HepG2 (cell line): ENCODE results near the gene UCKL1. TPM values are rescaled to one million over a fixed set of nuclear protein-coding genes. Genes with fewer than 3 reads are reported as not detected.

ENCODE experiments used
- FOXK2 ChIP-seq: fragments of 450-650 bp; IDR thresholded peaks from 2 replicates; pipeline ENCODE4 v1.6.1; 2016
- MAFF ChIP-seq: IDR thresholded peaks from 2 replicates; pipeline ENCODE4 v1.6.1; 2011; ENCODE audit warnings: low read depth, low read length, improper control_type of control experiment
- STAG1 ChIP-seq: sonication (generic); formaldehyde crosslinking; IDR thresholded peaks from 2 replicates; pipeline ENCODE4 v1.4.0; 2020; ENCODE audit warnings: missing genetic modification reagents
- YEATS2 ChIP-seq: sonication (generic); formaldehyde crosslinking; IDR thresholded peaks from 2 replicates; pipeline ENCODE4 v1.4.0; 2020; ENCODE audit warnings: missing genetic modification reagents, borderline replicate concordance
- ZNF180 ChIP-seq: sonication (generic); formaldehyde crosslinking; IDR thresholded peaks from 2 replicates; pipeline ENCODE4 v1.4.0; 2020; ENCODE audit warnings: low read depth, missing genetic modification reagents, borderline replicate concordance
- ZNF570 ChIP-seq: sonication (generic); formaldehyde crosslinking; IDR thresholded peaks from 2 replicates; pipeline ENCODE4 v1.4.0; 2020; ENCODE audit warnings: mild to moderate bottlenecking, missing genetic modification reagents, borderline replicate concordance
- ZNF670 ChIP-seq: sonication (generic); formaldehyde crosslinking; IDR thresholded peaks from 2 replicates; pipeline ENCODE4 v1.8.0; 2022; ENCODE audit warnings: mild to moderate bottlenecking, missing genetic modification reagents, borderline replicate concordance
- polyA plus RNA-seq, 8 experiments: library from polyadenylated mRNA; depleted of rRNA in 3 of 8; stranded (reverse) in 7 of 8; unstranded in 1 of 8; fragments of >200 nt; fragmentation: Illumina TruSeq in 4 of 8; extraction: Trizol in 4 of 8; gene quantifications; 2 replicates each; pipeline versions ENCODE4 v1.2.1 to v1.2.3, GENCODE V29; 2011 to 2016; ENCODE audit warnings: low read depth in 4 of 8, missing spikeins in 1 of 8, mixed read lengths in 1 of 8; ENCODE audit not compliant: insufficient read depth in 1 of 8
- total RNA-seq, 5 experiments: library from RNA; depleted of rRNA; stranded (reverse); fragments of >200 nt; fragmentation: Illumina TruSeq; extraction: Trizol; gene quantifications; 2 replicates each; pipeline ENCODE4 v1.2.3, GENCODE V29; 2016; ENCODE audit warnings: low read depth in 1 of 5
- TF ChIP-seq, protein P1 (sequence below), 2 experiments: fragments of 450-650 bp in 1 of 2; sonication (generic) in 1 of 2; formaldehyde crosslinking in 1 of 2; IDR thresholded peaks; 2 replicates each; pipeline versions ENCODE4 v1.6.1 to v1.8.0; 2016 to 2022; ENCODE audit warnings: antibody characterized with exemption in 1 of 2, mild to moderate bottlenecking in 1 of 2, missing genetic modification reagents in 1 of 2
- TF ChIP-seq, protein P2 (sequence below): sonication (generic); formaldehyde crosslinking; IDR thresholded peaks from 2 replicates; pipeline ENCODE4 v1.5.1; 2020; ENCODE audit warnings: mild to moderate bottlenecking, moderate library complexity, missing genetic modification reagents
- TF ChIP-seq, protein P3 (sequence below): sonication (generic); formaldehyde crosslinking; IDR thresholded peaks from 2 replicates; pipeline ENCODE4 v1.4.0; 2020; ENCODE audit warnings: mild to moderate bottlenecking, low read depth, missing genetic modification reagents
- TF ChIP-seq, protein P4 (sequence below): sonication (generic); formaldehyde crosslinking; IDR thresholded peaks from 2 replicates; pipeline ENCODE4 v1.4.0; 2020; ENCODE audit warnings: missing genetic modification reagents

Gene UCKL1
- total and polyA plus RNA-seq, 2 of the 13 experiments (the other 11 are each of a cell fraction or from before 2014, with no cell fraction given), result 50.2 to 126 TPM

DNA sequence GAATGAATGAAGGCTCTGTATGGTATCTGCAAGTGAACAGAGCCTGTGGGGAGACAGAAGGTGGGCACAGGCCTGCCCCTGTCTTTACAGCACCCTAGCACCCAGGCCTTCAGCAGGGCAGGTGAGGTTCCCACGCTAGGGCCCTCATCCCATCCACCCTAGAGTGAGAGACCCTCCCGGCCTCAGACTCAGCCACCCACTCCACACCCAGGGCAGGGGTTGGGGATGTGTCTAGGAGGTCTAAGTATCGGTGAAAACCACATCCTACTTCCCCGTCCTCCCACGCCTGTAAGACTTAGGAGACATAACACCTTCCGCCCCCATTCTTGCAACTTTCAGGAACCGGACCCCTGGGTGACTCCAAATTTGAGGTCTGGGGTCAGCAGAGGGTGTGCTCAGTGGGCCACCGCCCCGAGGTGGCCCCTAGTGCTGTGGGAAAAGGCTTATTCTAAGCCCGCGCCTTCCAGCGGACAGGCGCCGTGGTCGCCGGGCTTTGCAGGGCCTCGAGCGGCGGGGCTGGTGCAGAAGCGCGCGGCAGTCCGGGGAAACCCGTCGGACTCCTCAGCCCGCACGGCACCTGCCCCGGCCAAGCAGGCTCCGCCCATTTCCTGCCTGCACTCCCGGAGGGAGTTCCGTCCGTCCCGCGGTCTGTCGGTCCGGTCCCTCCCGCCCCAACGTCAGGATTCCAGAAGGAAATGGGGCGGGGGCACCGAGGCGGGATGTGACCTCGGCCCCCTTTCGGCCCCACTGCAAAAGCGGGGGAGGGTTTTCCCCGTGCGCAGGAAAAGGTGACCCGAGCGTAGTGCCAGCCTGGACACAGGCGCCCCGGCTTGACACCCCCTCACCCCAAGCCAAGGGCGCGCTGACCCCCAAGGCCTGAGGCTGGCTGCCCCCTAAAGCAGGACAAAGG is 22.4 kb upstream of the UCKL1 start (continued):
- no peak for TF ChIP-seq ZNF570
- TF ChIP-seq MAFF, result no peak
- TF ChIP-seq YEATS2, result peak; percentile 67
- TF ChIP-seq, protein P1, sequence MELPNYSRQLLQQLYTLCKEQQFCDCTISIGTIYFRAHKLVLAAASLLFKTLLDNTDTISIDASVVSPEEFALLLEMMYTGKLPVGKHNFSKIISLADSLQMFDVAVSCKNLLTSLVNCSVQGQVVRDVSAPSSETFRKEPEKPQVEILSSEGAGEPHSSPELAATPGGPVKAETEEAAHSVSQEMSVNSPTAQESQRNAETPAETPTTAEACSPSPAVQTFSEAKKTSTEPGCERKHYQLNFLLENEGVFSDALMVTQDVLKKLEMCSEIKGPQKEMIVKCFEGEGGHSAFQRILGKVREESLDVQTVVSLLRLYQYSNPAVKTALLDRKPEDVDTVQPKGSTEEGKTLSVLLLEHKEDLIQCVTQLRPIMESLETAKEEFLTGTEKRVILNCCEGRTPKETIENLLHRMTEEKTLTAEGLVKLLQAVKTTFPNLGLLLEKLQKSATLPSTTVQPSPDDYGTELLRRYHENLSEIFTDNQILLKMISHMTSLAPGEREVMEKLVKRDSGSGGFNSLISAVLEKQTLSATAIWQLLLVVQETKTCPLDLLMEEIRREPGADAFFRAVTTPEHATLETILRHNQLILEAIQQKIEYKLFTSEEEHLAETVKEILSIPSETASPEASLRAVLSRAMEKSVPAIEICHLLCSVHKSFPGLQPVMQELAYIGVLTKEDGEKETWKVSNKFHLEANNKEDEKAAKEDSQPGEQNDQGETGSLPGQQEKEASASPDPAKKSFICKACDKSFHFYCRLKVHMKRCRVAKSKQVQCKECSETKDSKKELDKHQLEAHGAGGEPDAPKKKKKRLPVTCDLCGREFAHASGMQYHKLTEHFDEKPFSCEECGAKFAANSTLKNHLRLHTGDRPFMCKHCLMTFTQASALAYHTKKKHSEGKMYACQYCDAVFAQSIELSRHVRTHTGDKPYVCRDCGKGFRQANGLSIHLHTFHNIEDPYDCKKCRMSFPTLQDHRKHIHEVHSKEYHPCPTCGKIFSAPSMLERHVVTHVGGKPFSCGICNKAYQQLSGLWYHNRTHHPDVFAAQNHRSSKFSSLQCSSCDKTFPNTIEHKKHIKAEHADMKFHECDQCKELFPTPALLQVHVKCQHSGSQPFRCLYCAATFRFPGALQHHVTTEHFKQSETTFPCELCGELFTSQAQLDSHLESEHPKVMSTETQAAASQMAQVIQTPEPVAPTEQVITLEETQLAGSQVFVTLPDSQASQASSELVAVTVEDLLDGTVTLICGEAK (IDR thresholded peaks at IDR 0.05), result no peak
- TF ChIP-seq, protein P1 (CRISPR knock-in tag; IDR thresholded peaks at IDR 0.05), result peak; percentile 78; the same call in 1 of the 2 replicates
- TF ChIP-seq, protein P2, sequence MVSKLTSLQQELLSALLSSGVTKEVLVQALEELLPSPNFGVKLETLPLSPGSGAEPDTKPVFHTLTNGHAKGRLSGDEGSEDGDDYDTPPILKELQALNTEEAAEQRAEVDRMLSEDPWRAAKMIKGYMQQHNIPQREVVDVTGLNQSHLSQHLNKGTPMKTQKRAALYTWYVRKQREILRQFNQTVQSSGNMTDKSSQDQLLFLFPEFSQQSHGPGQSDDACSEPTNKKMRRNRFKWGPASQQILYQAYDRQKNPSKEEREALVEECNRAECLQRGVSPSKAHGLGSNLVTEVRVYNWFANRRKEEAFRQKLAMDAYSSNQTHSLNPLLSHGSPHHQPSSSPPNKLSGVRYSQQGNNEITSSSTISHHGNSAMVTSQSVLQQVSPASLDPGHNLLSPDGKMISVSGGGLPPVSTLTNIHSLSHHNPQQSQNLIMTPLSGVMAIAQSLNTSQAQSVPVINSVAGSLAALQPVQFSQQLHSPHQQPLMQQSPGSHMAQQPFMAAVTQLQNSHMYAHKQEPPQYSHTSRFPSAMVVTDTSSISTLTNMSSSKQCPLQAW (CRISPR knock-in tag), result peak; percentile 88; the same call in 1 of the 2 replicates
- TF ChIP-seq, protein P3, sequence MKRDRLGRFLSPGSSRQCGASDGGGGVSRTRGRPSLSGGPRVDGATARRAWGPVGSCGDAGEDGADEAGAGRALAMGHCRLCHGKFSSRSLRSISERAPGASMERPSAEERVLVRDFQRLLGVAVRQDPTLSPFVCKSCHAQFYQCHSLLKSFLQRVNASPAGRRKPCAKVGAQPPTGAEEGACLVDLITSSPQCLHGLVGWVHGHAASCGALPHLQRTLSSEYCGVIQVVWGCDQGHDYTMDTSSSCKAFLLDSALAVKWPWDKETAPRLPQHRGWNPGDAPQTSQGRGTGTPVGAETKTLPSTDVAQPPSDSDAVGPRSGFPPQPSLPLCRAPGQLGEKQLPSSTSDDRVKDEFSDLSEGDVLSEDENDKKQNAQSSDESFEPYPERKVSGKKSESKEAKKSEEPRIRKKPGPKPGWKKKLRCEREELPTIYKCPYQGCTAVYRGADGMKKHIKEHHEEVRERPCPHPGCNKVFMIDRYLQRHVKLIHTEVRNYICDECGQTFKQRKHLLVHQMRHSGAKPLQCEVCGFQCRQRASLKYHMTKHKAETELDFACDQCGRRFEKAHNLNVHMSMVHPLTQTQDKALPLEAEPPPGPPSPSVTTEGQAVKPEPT (CRISPR knock-in tag), result peak; percentile 91; the same call in 1 of the 2 replicates
- TF ChIP-seq ZNF670 (CRISPR knock-in tag), result 0 out of 2 replicates have a peak, but pooled peaks have one; percentile 6
- TF ChIP-seq ZNF180 (CRISPR knock-in tag), result 0 out of 2 replicates have a peak, but pooled peaks have one; percentile 58
- TF ChIP-seq STAG1, result peak; percentile 31; the same call in 1 of the 2 replicates
- TF ChIP-seq FOXK2, result no peak
- TF ChIP-seq, protein P4, sequence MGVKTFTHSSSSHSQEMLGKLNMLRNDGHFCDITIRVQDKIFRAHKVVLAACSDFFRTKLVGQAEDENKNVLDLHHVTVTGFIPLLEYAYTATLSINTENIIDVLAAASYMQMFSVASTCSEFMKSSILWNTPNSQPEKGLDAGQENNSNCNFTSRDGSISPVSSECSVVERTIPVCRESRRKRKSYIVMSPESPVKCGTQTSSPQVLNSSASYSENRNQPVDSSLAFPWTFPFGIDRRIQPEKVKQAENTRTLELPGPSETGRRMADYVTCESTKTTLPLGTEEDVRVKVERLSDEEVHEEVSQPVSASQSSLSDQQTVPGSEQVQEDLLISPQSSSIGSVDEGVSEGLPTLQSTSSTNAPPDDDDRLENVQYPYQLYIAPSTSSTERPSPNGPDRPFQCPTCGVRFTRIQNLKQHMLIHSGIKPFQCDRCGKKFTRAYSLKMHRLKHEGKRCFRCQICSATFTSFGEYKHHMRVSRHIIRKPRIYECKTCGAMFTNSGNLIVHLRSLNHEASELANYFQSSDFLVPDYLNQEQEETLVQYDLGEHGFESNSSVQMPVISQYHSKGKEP (CRISPR knock-in tag), result no peak
